Psoas muscle (tissue), 8 donors: ENCODE data around the gene EVPL. TPM values are rescaled to one million over a fixed set of nuclear protein-coding genes. Genes with fewer than 3 reads are reported as not detected.

Experiments
- ATAC-seq, 4 donors: fragments of 200-7000 bp; cut with Tn5 transposase; one replicate each; pipeline ENCODE4 v1.9.1; 2020; ENCODE audit warnings: moderate library complexity in 3 of 4, mild to moderate bottlenecking in 2 of 4
- DNase-seq, 2 donors: peaks; one replicate each; pipeline ENCODE4 v3.0.0-alpha.2; 2020
- H3K27ac ChIP-seq: fragments of 200-600 bp; one replicate; pipeline ENCODE4 v1.8.0; 2022
- H3K27me3 ChIP-seq, 3 donors: fragments of 200-600 bp in 1 of 3; one replicate each; pipeline versions ENCODE4 v1.6.1 to v1.8.0; 2013 to 2022; ENCODE audit warnings: low read length in 2 of 3, mild to moderate bottlenecking in 2 of 3, moderate library complexity in 1 of 3; ENCODE audit not compliant: insufficient read depth in 3 of 3
- H3K36me3 ChIP-seq, 2 donors: fragments of 200-600 bp in 1 of 2; one replicate each; pipeline versions ENCODE4 v1.6.1 to v1.8.0; 2013 to 2022; ENCODE audit warnings: low read depth in 1 of 2, mild to moderate bottlenecking in 1 of 2, moderate library complexity in 1 of 2; ENCODE audit not compliant: insufficient read depth in 1 of 2
- H3K4me1 ChIP-seq: fragments of 200-600 bp; one replicate; pipeline ENCODE4 v1.8.0; 2022
- H3K4me3 ChIP-seq: fragments of 200-600 bp; one replicate; pipeline ENCODE4 v1.8.0; 2022; ENCODE audit warnings: mild to moderate bottlenecking
- H3K9me3 ChIP-seq: fragments of 200-600 bp; one replicate; pipeline ENCODE4 v1.8.0; 2022
- WGBS, 3 donors: extraction: QIAGEN DNeasy Blood & Tissue Kit; methylation state at CpG; one replicate each; pipeline versions ENCODE4 v1.1.6 to v1.1.7; 2013; 5-methylcytosine and 5-hydroxymethylcytosine counted together
- intact Hi-C, 2 donors: fragments of 100-400 bp; cut with DNase I; formaldehyde crosslinking; loops; one replicate each; pipeline versions ENCODE4 v1.11.0 to v1.14.2; 2022
- polyA plus RNA-seq, 3 donors: library from polyadenylated mRNA; stranded (reverse); fragments of 200-250 nt; gene quantifications; one replicate each; pipeline ENCODE4 v1.2.3, GENCODE V29; 2013
- total RNA-seq, 4 donors: library from RNA; stranded (reverse); fragmentation: NEBNext Ultra II Directional in 2 of 4; extraction: Animal tissue kit (Norgen Biotek cat#: 25700) in 2 of 4; gene quantifications; one replicate each; pipeline versions ENCODE4 v1.2.1 to v1.2.4, GENCODE V29; 2021 to 2023
- TF ChIP-seq, protein P1 (sequence below): fragments of 200-600 bp; IDR thresholded peaks from one replicate; pipeline ENCODE4 v1.8.0; 2022; ENCODE audit warnings: antibody characterized with exemption
- donor health status: healthy with polysubstance abuse.
- donor health status: DM: no; HTN: no; CAD: no; lungs with moderate emphysema.
- donor health status: Bipolar disorder and iron deficiency.
- donor health status: healthy.
- donor health status: DM: yes; HTN: yes; CAD: no.
- donor health status: DM: no; HTN: no; CAD: no.
- donor health status: DM: no; HTN: no; CAD: no.
- donor health status: DM: yes; HTN: yes; CAD: no.

Gene EVPL
- total and polyA plus RNA-seq, 7 donors = 0.03 to 0.36 (median 0.11) TPM; not detected in 1

GRCh38 chr17:76050538-76051467, 23.7 kb upstream of the EVPL start:
- TF ChIP-seq, protein P1, sequence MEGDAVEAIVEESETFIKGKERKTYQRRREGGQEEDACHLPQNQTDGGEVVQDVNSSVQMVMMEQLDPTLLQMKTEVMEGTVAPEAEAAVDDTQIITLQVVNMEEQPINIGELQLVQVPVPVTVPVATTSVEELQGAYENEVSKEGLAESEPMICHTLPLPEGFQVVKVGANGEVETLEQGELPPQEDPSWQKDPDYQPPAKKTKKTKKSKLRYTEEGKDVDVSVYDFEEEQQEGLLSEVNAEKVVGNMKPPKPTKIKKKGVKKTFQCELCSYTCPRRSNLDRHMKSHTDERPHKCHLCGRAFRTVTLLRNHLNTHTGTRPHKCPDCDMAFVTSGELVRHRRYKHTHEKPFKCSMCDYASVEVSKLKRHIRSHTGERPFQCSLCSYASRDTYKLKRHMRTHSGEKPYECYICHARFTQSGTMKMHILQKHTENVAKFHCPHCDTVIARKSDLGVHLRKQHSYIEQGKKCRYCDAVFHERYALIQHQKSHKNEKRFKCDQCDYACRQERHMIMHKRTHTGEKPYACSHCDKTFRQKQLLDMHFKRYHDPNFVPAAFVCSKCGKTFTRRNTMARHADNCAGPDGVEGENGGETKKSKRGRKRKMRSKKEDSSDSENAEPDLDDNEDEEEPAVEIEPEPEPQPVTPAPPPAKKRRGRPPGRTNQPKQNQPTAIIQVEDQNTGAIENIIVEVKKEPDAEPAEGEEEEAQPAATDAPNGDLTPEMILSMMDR = no peak
- no peaks in the 10 kb centered on the region for H3K4me1 ChIP-seq
- H3K9me3 ChIP-seq = no peaks in the 10 kb centered on the region
- intact Hi-C loops = no loop called here
- ATAC-seq = peak; percentile 78 to 89 (median 87)
- no peaks in the 10 kb centered on the region for H3K27me3 ChIP-seq
- H3K4me3 ChIP-seq = no peak overlapping the region
- H3K27ac ChIP-seq = peak overlapping the region; percentile 26
- DNase-seq = no peak
- H3K36me3 ChIP-seq = peaks cover 15 to 100% of the 10 kb centered on the region in 2 donors
- WGBS, 3 donors = 78 to 93% (median 84%) methylated on average over 11 of the region's 11 CpGs

DNA sequence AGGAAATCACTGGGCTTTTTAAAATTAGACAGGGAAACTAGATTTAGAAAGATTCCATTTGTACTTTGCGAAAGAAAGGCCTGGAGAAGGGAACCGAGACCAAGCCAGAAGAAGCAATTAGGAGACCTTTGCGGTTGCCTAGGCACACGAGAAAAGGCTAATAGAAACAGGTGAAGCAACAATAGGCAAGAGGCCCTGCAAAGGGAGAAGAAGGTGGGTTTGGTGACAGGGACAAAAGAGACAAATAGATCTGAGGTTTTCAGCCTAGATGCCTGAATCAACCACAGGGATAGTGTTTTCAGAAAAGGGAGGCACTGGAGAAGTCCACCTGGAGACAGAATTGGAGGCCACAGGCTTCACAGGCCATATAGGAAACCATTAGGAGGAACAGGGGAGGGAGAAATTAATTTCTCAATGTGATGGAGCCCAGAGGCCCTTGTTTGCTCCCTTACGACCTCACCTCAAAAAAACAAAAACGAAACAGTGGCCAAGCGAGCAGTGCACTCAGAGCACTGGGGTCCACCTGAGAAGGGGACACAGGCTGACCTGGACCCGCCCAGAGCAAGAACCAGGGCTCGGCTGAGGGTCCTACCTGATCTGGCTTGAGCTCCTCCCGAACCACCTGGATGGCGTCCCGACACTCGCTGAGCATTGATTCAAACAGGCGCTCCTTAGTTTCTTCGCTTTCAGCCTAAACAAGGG, 22.9 kb upstream of the EVPL start:
- 93 to 96% (median 94%) methylated on average over 15 of the region's 15 CpGs for WGBS, 3 donors
- peaks cover 17 to 100% of the 10 kb centered on the region in 2 donors for H3K36me3 ChIP-seq
- no peak overlapping the region for H3K4me3 ChIP-seq
- H3K27me3 ChIP-seq = no peaks in the 10 kb centered on the region
- TF ChIP-seq, protein P1 = no peak
- H3K27ac ChIP-seq = no peak overlapping the region
- no peaks in the 10 kb centered on the region for H3K9me3 ChIP-seq
- DNase-seq = no peak
- intact Hi-C loops = no loop called here
- no peaks in the 10 kb centered on the region for H3K4me1 ChIP-seq
- ATAC-seq = no peak

DNA sequence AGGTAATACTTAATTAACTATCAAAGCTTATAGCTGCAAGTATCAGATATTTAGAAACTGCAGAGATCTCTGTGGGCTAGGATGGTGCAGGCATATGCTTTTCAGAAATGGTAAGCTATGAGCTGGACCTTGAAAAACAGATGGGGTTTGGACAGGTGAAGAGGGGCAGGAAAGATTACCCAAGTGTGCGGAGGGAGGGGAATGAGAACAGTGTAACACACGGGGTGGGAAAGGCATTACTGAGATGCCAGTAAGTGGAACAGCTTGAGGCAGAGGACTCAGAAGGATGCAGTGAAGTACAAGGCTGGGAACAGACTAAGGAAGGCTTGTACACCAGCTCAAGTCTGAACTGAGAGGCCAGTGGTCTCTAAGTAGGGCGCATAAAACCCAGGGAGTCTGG, 22.1 kb upstream of the EVPL start:
- DNase-seq (no peak), ATAC-seq (no peak)
- 88 to 90% (median 88%) methylated on average over 3 of the region's 3 CpGs for WGBS, 3 donors
- Histone ChIP-seq H3K36me3 (peaks cover 21 to 100% of the 10 kb centered on the region in 2 donors), H3K4me3 (no peak overlapping the region), H3K9me3 (no peaks in the 10 kb centered on the region), H3K4me1 (no peaks in the 10 kb centered on the region), H3K27ac (no peak overlapping the region), H3K27me3 (no peaks in the 10 kb centered on the region)
- TF ChIP-seq, protein P1 = no peak
- intact Hi-C loops = no loop called here

DNA sequence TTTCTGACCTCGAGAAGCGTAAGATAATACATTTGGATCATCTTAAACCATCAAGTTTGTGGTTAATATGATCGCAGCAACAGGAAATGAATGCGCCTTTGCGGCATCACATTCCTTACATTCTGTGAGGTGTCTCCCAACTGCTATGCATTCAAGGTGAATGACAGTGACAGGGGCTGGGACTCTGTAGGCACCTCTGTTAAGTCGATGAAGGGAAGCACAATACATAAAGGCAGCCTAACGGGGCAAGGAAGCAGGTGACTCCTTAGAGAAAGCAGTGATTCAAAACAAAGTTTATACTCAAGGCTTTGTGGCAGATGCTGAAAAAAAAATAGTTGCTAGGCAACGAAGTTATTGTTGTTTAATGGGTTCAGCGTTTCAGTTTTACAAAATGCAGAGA, 21.6 kb upstream of the EVPL start:
- TF ChIP-seq, protein P1 = no peak
- 80 to 83% (median 80%) methylated on average over 9 of the region's 9 CpGs for WGBS, 3 donors
- ATAC-seq (no peak), DNase-seq (no peak)
- intact Hi-C loops = no loop called here
- Histone ChIP-seq H3K9me3 (no peaks in the 10 kb centered on the region), H3K36me3 (peaks cover 26 to 100% of the 10 kb centered on the region in 2 donors), H3K27me3 (no peaks in the 10 kb centered on the region), H3K4me3 (no peak overlapping the region), H3K4me1 (no peaks in the 10 kb centered on the region), H3K27ac (no peak overlapping the region)
